ENCODE results near the gene SCFD2. TPM values are rescaled to one million over a fixed set of nuclear protein-coding genes. Genes with fewer than 3 reads are reported as not detected.

The SCFD2 gene
- total RNA-seq, 1 donor from 2014 or later, result 11.9 TPM

DNA sequence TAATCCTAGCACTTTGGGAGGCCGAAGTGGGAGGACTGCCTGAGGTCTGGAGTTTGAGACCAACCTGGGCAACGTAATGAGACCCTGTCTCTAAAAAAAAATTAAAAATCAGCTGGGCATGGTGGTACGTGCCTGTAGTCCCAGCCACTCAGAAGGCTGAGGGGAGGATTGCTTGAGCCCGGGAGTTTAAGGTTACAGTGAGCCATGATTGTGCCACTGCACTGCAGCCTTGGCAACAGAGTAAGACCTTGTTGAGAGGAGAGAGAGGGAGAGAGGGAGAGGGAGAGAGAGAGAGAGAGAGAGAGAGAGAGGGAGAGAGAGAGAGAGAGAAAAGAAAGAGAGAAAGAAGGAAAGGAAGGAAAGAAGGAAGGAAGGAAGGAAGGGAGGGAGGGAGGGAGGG lies 358.8 kb downstream of the SCFD2 start:
- H3K36me3 Mint-ChIP-seq (ENCODE audit: low read depth, unreplicated experiment), result no peaks in the 10 kb centered on the region
- H3K79me2 ChIP-seq (ENCODE audit: insufficient read depth, low read length), result no peaks in the 10 kb centered on the region
- no peak overlapping the region for H3K4me3 Mint-ChIP-seq (ENCODE audit: unreplicated experiment)
- no peaks in the 10 kb centered on the region for H3K27me3 Mint-ChIP-seq (ENCODE audit: low read depth, unreplicated experiment)
- H3K4me2 ChIP-seq (ENCODE audit: low read length), result no peak overlapping the region
- H3K9ac ChIP-seq (ENCODE audit: low read length), result no peak overlapping the region
- no peaks in the 10 kb centered on the region for H3K36me3 ChIP-seq (ENCODE audit: insufficient read depth, low read length)
- no peaks in the 10 kb centered on the region for H4K20me1 ChIP-seq (ENCODE audit: insufficient read depth, low read length)
- TF ChIP-seq, protein P1, sequence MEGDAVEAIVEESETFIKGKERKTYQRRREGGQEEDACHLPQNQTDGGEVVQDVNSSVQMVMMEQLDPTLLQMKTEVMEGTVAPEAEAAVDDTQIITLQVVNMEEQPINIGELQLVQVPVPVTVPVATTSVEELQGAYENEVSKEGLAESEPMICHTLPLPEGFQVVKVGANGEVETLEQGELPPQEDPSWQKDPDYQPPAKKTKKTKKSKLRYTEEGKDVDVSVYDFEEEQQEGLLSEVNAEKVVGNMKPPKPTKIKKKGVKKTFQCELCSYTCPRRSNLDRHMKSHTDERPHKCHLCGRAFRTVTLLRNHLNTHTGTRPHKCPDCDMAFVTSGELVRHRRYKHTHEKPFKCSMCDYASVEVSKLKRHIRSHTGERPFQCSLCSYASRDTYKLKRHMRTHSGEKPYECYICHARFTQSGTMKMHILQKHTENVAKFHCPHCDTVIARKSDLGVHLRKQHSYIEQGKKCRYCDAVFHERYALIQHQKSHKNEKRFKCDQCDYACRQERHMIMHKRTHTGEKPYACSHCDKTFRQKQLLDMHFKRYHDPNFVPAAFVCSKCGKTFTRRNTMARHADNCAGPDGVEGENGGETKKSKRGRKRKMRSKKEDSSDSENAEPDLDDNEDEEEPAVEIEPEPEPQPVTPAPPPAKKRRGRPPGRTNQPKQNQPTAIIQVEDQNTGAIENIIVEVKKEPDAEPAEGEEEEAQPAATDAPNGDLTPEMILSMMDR (IDR thresholded peaks at IDR 0.05; ENCODE audit: insufficient read depth, low read depth, low read length), result no peak
- TF ChIP-seq EZH2 (IDR thresholded peaks at IDR 0.05; ENCODE audit: insufficient read depth, low read length), result no peak
- H3K9me3 ChIP-seq (ENCODE audit: insufficient read depth, low read depth, low read length), result no peaks in the 10 kb centered on the region
- peaks cover 4% of the 10 kb centered on the region for H3K4me1 Mint-ChIP-seq (ENCODE audit: low read depth, unreplicated experiment)
- H2AFZ ChIP-seq (ENCODE audit: low read depth, low read length), result no peak overlapping the region
- H3K27ac ChIP-seq (ENCODE audit: low read depth, low read length), result no peak overlapping the region
- H3K27ac Mint-ChIP-seq (ENCODE audit: unreplicated experiment), result no peak overlapping the region
- no peaks in the 10 kb centered on the region for H3K27me3 ChIP-seq (ENCODE audit: insufficient read depth, low read length)
- peaks cover 5% of the 10 kb centered on the region for H3K4me1 ChIP-seq (ENCODE audit: insufficient read depth, low read length)
- no peaks in the 10 kb centered on the region for H3K9me3 Mint-ChIP-seq (ENCODE audit: unreplicated experiment)
- no peak for DNase-seq (ENCODE audit: low read depth)
- no peak for FAIRE-seq
- no peak overlapping the region for H3K4me3 ChIP-seq (ENCODE audit: insufficient read depth, low read depth, low read length)

DNA sequence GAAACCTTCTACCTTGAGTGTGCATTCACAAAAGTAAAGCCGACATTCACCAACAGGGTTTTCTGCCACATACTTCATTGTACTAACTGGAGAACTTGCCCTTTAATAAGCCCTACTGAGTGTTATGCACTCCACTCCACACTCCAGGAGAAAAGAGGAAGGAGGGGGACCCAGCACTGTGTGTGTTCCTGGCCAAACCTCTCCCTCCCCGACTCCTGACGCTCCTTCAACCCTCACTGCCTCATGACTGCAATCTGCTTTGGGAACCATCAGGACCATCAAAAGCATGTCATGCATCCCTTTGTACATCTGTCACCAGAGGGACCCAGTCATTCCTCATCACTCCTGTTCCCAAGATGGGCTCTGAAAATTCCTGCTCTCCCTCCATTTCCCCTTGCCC lies 360.1 kb downstream of the SCFD2 start:
- FAIRE-seq (no peak), DNase-seq (ENCODE audit: low read depth) (no peak)
- Mint-ChIP-seq H3K4me1 (ENCODE audit: low read depth, unreplicated experiment) (no peaks in the 10 kb centered on the region), H3K4me3 (ENCODE audit: unreplicated experiment) (no peak overlapping the region), H3K36me3 (ENCODE audit: low read depth, unreplicated experiment) (no peaks in the 10 kb centered on the region), H3K9me3 (ENCODE audit: unreplicated experiment) (no peaks in the 10 kb centered on the region), H3K27ac (ENCODE audit: unreplicated experiment) (no peak overlapping the region), H3K27me3 (ENCODE audit: low read depth, unreplicated experiment) (no peaks in the 10 kb centered on the region)
- TF ChIP-seq EZH2 (IDR thresholded peaks at IDR 0.05; ENCODE audit: insufficient read depth, low read length), result no peak
- TF ChIP-seq, protein P1 (IDR thresholded peaks at IDR 0.05; ENCODE audit: insufficient read depth, low read depth, low read length), result no peak
- Histone ChIP-seq H3K79me2 (ENCODE audit: insufficient read depth, low read length) (no peaks in the 10 kb centered on the region), H3K9me3 (ENCODE audit: insufficient read depth, low read depth, low read length) (no peaks in the 10 kb centered on the region), H3K27me3 (ENCODE audit: insufficient read depth, low read length) (no peaks in the 10 kb centered on the region), H3K4me3 (ENCODE audit: insufficient read depth, low read depth, low read length) (no peak overlapping the region), H3K27ac (ENCODE audit: low read depth, low read length) (no peak overlapping the region), H3K36me3 (ENCODE audit: insufficient read depth, low read length) (no peaks in the 10 kb centered on the region), H3K4me2 (ENCODE audit: low read length) (no peak overlapping the region), H3K9ac (ENCODE audit: low read length) (no peak overlapping the region), H3K4me1 (ENCODE audit: insufficient read depth, low read length) (no peaks in the 10 kb centered on the region), H2AFZ (ENCODE audit: low read depth, low read length) (no peak overlapping the region), H4K20me1 (ENCODE audit: insufficient read depth, low read length) (no peaks in the 10 kb centered on the region)

DNA sequence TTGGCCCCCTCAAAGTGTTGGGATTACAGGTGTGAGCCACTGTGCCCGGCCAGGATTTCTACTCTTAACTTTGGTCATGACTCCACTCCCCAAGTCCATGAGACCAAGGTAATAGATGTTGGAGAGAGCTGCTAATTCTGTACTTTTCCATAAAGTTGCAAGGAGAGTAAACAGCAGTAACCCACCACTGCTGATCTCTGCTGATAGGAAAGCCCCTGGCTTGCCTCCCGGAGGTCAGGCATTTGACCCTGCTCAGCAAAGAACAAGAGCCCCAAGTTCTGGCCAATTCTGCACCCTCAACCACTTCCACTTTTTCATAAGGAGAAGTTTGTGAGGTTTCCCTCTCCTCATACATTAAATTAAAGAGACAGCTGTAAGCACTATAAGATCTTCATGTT lies 360.7 kb downstream of the SCFD2 start:
- Mint-ChIP-seq H3K4me1 (ENCODE audit: low read depth, unreplicated experiment) (no peaks in the 10 kb centered on the region), H3K27ac (ENCODE audit: unreplicated experiment) (no peak overlapping the region), H3K27me3 (ENCODE audit: low read depth, unreplicated experiment) (no peaks in the 10 kb centered on the region), H3K9me3 (ENCODE audit: unreplicated experiment) (no peaks in the 10 kb centered on the region), H3K36me3 (ENCODE audit: low read depth, unreplicated experiment) (no peaks in the 10 kb centered on the region), H3K4me3 (ENCODE audit: unreplicated experiment) (no peak overlapping the region)
- Histone ChIP-seq H3K9ac (ENCODE audit: low read length) (no peak overlapping the region), H3K36me3 (ENCODE audit: insufficient read depth, low read length) (no peaks in the 10 kb centered on the region), H4K20me1 (ENCODE audit: insufficient read depth, low read length) (no peaks in the 10 kb centered on the region), H3K4me3 (ENCODE audit: insufficient read depth, low read depth, low read length) (no peak overlapping the region), H3K4me1 (ENCODE audit: insufficient read depth, low read length) (no peaks in the 10 kb centered on the region), H3K79me2 (ENCODE audit: insufficient read depth, low read length) (no peaks in the 10 kb centered on the region), H3K27ac (ENCODE audit: low read depth, low read length) (no peak overlapping the region), H3K27me3 (ENCODE audit: insufficient read depth, low read length) (no peaks in the 10 kb centered on the region), H3K4me2 (ENCODE audit: low read length) (no peak overlapping the region), H3K9me3 (ENCODE audit: insufficient read depth, low read depth, low read length) (no peaks in the 10 kb centered on the region), H2AFZ (ENCODE audit: low read depth, low read length) (no peak overlapping the region)
- FAIRE-seq (no peak), DNase-seq (ENCODE audit: low read depth) (no peak)
- no peak for TF ChIP-seq EZH2 (IDR thresholded peaks at IDR 0.05; ENCODE audit: insufficient read depth, low read length)
- TF ChIP-seq, protein P1 (IDR thresholded peaks at IDR 0.05; ENCODE audit: insufficient read depth, low read depth, low read length), result no peak

All from astrocyte (in vitro differentiated cells and primary cell).